Activated CD4-positive, alpha-beta T cell treated with anti-CD3 and anti-CD28 coated beads for 24 hours (primary cell): ENCODE measurements around the gene JOSD1.

ENCODE experiments used
- DNase-seq, 2 donors: peaks; one replicate each; pipeline ENCODE4 v3.0.0-alpha.2; 2020; ENCODE audit warnings: low read depth in 2 of 2

The JOSD1 gene

DNA sequence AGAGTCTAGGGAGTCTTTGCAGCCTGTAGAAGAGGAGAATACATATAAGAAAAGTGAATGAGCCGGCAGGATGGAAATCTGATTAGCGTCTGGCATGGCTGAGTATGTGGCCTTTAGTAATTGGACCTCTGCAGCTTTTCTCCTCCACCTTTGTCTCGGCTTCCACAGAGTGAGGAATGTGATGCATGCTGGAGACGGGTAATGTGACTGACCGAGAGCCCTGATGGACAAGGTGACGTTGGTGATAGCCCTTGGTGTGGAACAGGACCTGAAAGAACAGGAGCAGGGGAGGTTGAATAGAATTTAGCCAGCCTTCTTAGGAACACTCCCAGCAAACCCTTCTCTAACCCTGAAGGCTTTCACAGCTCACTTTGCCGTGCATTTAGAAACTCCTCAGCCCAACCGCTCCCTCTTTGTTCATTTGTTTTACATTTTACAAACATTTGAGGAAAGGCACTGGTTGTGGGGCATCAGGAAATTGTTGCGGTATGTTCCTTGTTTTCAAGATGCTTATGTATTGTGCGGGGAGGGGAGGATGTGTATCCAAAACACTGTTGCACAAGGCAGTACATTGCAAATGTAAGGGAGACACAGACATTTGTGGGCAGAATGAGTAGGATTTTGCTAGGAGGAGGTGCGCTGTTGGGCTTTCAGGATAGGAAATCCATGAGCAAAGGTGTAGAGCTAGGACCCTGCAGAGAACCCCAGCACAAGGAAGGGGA, 11.9 kb upstream of the JOSD1 start:
- DNase-seq, result no peak

GRCh38 chr22:38710866-38711265, 10.1 kb upstream of the JOSD1 start:
- DNase-seq, result no peak

DNA sequence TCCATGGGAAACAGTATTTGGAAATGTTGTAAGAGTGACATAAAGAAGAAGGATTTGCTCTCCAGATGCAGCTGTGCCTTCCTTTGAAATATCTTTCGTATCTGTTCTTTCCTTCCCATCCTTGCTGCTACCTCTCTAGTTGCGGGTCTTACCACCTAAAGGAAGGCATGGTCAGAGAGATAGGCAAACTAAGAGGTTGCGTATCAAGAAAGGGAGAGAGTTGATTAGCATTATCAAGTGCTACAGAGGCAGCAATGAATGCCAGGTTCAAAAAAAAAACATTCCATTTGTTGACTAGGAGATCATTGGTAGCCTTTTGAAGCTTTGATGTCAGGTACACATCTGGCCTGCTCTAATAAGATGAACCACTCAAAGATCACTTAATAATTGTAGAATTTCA, 9.6 kb upstream of the JOSD1 start:
- DNase-seq, result no peak

DNA sequence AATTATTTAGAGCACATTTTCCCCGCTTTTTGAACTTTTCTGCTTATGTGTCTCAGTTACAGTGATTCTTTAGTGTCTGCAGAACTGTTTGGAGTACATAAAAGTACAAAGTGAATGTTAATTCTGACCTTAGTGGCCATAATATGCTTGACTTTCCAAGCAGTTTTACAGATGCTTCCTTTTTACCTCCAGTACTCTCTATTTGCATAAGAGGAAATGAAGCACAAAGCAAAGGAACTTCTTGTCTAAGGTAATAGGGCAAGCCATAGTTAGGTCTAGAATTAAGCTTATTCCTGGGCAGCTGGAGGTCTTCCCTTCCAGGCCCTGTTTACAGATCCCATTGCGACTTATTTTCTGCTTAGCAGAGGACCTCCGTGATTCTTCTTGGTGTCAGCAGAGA, 8.6 kb upstream of the JOSD1 start:
- DNase-seq, result no peak

GRCh38 chr22:38707984-38708383, 7.2 kb upstream of the JOSD1 start:
- no peak for DNase-seq

DNA sequence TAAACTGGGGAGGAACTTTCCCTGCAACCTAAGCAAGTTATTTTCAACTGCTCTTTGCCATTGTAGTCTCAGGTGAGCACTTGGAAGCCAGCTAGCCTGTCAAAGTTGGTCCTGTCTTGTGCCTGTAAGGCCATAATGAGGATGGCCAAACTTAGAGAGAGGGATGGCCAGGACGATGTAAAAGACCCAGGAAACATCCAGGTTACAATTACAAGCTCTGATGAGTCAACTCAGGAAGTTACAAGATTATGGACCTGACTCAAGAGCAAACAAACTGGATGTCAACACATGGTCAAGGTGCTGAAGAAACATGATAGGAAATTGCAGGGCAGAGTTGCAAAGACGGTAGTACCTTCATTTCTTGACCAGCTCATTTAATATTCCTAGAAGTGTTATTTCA, 6.6 kb upstream of the JOSD1 start:
- no peak for DNase-seq

GRCh38 chr22:38706901-38707195, 6.1 kb upstream of the JOSD1 start:
- no peak for DNase-seq

- DNase-seq, result peak in 1 of 2 donors; percentile 10
Observed at GRCh38 chr22:38706101-38706900, 5.6 kb upstream of the JOSD1 start.

- peak; percentile 89 to 97 for DNase-seq
Observed at GRCh38 chr22:38705235-38706100, 4.7 kb upstream of the JOSD1 start, which contains the start of gene GTPBP1. TSS of gene GTPBP1 (plus strand) at chr22:38705944. CDS start at chr22:38705956, 12 bp downstream.

- no peak for DNase-seq
Observed at GRCh38 chr22:38704654-38705234, 4.0 kb upstream of the JOSD1 start.

- no peak for DNase-seq
Observed at GRCh38 chr22:38700270-38700788, 414 bp downstream of the JOSD1 start.

GRCh38 chr22:38699784-38700183, 959 bp downstream of the JOSD1 start:
- DNase-seq, result no peak

GRCh38 chr22:38699143-38699542, 1.6 kb downstream of the JOSD1 start:
- DNase-seq, result no peak

GRCh38 chr22:38698407-38699094, 2.2 kb downstream of the JOSD1 start:
- DNase-seq, result no peak

- no peak for DNase-seq
Observed at GRCh38 chr22:38697425-38698089, 3.2 kb downstream of the JOSD1 start.

GRCh38 chr22:38696606-38697424, 3.9 kb downstream of the JOSD1 start:
- peak in 1 of 2 donors; percentile 18 for DNase-seq

- DNase-seq, result no peak
Observed at GRCh38 chr22:38694940-38695339, 5.8 kb downstream of the JOSD1 start.

DNA sequence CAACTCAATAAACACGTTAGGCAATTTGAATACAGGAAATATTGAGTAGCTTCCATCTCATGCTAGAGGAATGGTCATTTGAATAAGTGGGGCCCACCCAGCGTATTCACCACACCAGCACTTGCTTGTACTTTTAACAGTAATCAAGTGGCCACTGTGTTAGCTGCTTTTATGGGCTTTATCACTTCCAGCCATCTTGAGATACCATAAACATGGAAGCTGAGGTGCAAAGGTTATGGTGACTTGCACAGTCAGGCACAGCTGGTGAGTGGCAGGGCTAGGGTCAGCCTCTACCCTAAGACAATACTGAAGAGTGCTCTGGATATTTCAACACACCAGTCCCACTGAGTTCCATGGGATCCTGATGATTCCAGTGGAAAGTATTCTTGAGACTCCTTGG, 6.7 kb downstream of the JOSD1 start:
- DNase-seq, result no peak

DNA sequence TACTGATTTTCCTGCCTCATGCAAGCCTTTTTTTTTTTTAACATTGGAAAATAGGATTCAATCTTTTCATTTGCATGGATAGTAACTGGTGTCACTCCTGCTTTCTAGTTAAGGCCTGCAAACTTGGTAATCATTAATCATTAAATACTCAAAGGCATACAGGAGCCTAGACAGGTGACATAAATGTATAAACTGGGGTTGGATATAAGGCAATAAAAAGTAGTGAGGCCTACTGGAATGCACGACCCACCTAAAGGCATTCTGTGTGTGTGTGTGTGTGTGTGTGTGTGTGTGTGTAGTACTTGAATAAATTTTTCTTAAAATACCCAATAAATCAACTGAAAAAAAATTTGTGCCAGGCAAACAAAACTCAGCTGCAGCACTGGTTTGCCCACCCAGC, 11.1 kb downstream of the JOSD1 start:
- DNase-seq, result no peak

DNA sequence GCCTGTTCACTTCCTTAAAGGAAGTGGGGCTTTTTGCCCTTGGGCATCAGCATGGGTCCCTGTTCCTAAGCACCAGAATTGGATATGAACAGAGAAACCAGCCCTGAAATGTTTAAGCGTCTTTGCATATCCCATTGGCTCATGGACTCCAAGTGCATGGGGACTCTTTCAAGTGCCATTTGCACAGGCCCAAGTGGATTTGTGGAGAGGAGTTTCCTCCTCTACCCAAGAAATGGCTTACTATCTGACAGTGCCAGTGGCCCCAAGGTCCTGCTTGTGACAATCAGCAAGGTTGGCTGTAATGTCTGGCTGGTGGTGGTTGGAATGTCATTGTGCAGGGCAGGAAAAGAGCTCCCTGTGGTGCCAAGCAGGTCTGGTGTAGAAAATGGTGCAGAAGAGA, 15.0 kb downstream of the JOSD1 start:
- no peak for DNase-seq
